C4-2B (cell line): ENCODE measurements around the gene MS4A6E.

Experiments used
- CTCF ChIP-seq: fragments of 450-650 bp; conservative IDR thresholded peaks from 2 replicates; pipeline ENCODE4 v1.5.1; 2017; ENCODE audit warnings: mild to moderate bottlenecking
- ZFX ChIP-seq: fragments of 450-650 bp; IDR thresholded peaks from 2 replicates; pipeline ENCODE4 v1.6.1; 2017

GRCh38 chr11:60345489-60345888, 18.4 kb downstream of the MS4A6E start:
- TF ChIP-seq CTCF, result peak; percentile 61
- no peak for TF ChIP-seq ZFX
